Fibroblast of lung (primary cell): ENCODE measurements around the gene IGF2BP2.

Experiments used
- EZH2 ChIP-seq: IDR thresholded peaks from 2 replicates; pipeline ENCODE4 v1.5.1; 2012; ENCODE audit warnings: low read length, control low read depth, mild to moderate bottlenecking; ENCODE audit errors: missing control alignments
- TF ChIP-seq, protein P1 (sequence below), 2 donors: IDR thresholded peaks in 1 of 2; conservative IDR thresholded peaks in 1 of 2; 1 replicate in 1 of 2; 2 replicates in 1 of 2; pipeline ENCODE4 v1.5.1; 2011 to 2012; ENCODE audit warnings: low read length in 2 of 2, control low read depth in 1 of 2, inconsistent platforms in 1 of 2, low read depth in 1 of 2, mild to moderate bottlenecking in 1 of 2

GRCh38 chr3:185717121-185717520, 107.7 kb downstream of the IGF2BP2 start:
- TF ChIP-seq, protein P1, sequence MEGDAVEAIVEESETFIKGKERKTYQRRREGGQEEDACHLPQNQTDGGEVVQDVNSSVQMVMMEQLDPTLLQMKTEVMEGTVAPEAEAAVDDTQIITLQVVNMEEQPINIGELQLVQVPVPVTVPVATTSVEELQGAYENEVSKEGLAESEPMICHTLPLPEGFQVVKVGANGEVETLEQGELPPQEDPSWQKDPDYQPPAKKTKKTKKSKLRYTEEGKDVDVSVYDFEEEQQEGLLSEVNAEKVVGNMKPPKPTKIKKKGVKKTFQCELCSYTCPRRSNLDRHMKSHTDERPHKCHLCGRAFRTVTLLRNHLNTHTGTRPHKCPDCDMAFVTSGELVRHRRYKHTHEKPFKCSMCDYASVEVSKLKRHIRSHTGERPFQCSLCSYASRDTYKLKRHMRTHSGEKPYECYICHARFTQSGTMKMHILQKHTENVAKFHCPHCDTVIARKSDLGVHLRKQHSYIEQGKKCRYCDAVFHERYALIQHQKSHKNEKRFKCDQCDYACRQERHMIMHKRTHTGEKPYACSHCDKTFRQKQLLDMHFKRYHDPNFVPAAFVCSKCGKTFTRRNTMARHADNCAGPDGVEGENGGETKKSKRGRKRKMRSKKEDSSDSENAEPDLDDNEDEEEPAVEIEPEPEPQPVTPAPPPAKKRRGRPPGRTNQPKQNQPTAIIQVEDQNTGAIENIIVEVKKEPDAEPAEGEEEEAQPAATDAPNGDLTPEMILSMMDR (conservative IDR thresholded peaks at IDR 0.05 in 1 of 2, IDR thresholded peaks at IDR 0.05 in 1 of 2; ENCODE audit: low read depth in 1 of 2, low read length in 2 of 2): no peak
- no peak for TF ChIP-seq EZH2
